HG03045 (cell line): ENCODE data around the gene PTX4.

Source experiments
- ATAC-seq: cut with Tn5 transposase; IDR thresholded peaks from one replicate; pipeline ENCODE4 v1.9.1; 2021; ENCODE audit warnings: mild to moderate bottlenecking, moderate library complexity; ENCODE audit not compliant: unreplicated experiment

Gene PTX4

GRCh38 chr16:1465567-1465915, 23.2 kb downstream of the PTX4 start:
- no peak for ATAC-seq

GRCh38 chr16:1464894-1465566, 23.7 kb downstream of the PTX4 start:
- no peak for ATAC-seq

GRCh38 chr16:1464196-1464893, 24.4 kb downstream of the PTX4 start:
- no peak for ATAC-seq

GRCh38 chr16:1461146-1461545, 27.6 kb downstream of the PTX4 start:
- no peak for ATAC-seq

- no peak for ATAC-seq
Measured at GRCh38 chr16:1460602-1461138, 28.1 kb downstream of the PTX4 start.

- no peak for ATAC-seq
Measured at GRCh38 chr16:1459967-1460366, 28.8 kb downstream of the PTX4 start.

- no peak for ATAC-seq
Measured at GRCh38 chr16:1458977-1459341, 29.8 kb downstream of the PTX4 start.

GRCh38 chr16:1458336-1458976, 30.3 kb downstream of the PTX4 start:
- ATAC-seq: no peak

GRCh38 chr16:1457489-1458245, 31.1 kb downstream of the PTX4 start:
- no peak for ATAC-seq

GRCh38 chr16:1456951-1457350, 31.8 kb downstream of the PTX4 start:
- no peak for ATAC-seq

- no peak for ATAC-seq
Measured at GRCh38 chr16:1455190-1456171, 33.3 kb downstream of the PTX4 start.

GRCh38 chr16:1454561-1454960, 34.2 kb downstream of the PTX4 start:
- ATAC-seq: no peak

- ATAC-seq: no peak
Measured at GRCh38 chr16:1453316-1453715, 35.4 kb downstream of the PTX4 start.

GRCh38 chr16:1452530-1452929, 36.2 kb downstream of the PTX4 start:
- no peak for ATAC-seq

GRCh38 chr16:1451702-1452392, 36.9 kb downstream of the PTX4 start:
- ATAC-seq: no peak

GRCh38 chr16:1450841-1451240, 37.9 kb downstream of the PTX4 start:
- ATAC-seq: no peak

GRCh38 chr16:1450218-1450617, 38.5 kb downstream of the PTX4 start:
- ATAC-seq: no peak

- ATAC-seq: no peak
Measured at GRCh38 chr16:1449201-1449788, 39.4 kb downstream of the PTX4 start.

GRCh38 chr16:1448536-1449116, 40.1 kb downstream of the PTX4 start:
- no peak for ATAC-seq
